ENCODE results near the gene CDK13. TPM values are rescaled to one million over a fixed set of nuclear protein-coding genes. Genes with fewer than 3 reads are reported as not detected.
A peak's percentile ranks its signal among the peaks of the same experiment; 100 is the strongest.

CDK13 gene
- total RNA-seq, 2 experiments from 2014 or later = 135 to 138 TPM

DNA sequence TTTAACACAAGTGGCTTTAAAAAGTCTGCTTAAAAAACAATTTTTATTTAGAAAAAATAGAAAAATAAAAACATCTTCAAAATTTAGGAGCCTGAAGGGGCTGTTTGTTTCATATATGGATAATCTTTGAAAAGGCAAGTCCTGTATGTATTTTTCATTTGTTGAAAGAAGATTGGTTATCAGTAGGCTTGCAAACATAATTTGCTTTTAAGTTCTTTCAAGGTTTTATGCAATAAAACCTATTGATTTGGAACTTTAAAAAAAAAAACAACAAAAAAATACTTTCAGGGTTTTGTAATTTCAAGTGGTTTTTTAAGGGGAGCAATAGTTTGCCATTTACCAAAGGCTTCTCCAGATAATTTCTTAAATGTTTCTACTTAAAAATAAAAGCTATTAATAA is 148.8 kb downstream of the CDK13 start:
- ChIA-PET POLR2A (no interaction called here), CTCF (no interaction called here)

DNA sequence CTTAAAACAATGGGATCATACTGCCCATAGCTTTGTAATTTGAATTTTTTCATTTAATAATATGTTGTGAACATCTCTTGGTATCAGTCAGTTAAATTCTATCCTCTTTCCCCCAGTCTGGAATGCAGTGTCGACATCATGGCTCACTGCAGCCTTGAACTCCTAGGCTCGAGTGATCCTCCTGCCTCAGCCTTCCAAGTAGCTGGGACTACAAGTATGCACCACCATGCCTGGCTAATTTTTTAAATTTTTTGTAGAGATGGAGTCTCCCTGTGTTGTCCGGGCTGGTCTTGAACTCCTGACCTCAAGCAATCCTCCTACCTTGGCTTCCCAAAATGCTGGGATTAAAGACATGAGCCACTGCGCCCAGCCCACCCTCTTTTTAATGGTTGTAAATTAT is 149.8 kb downstream of the CDK13 start:
- Mint-ChIP-seq H3K4me3 (no peak overlapping the region), H3K9me3 (no peaks in the 10 kb centered on the region), H3K27ac (peak overlapping the region; percentile 17), H3K27me3 (no peaks in the 10 kb centered on the region), H3K4me1 (ENCODE audit: low read depth) (peaks cover 5% of the 10 kb centered on the region), H3K36me3 (ENCODE audit: low read depth) (peaks cover 22% of the 10 kb centered on the region)
- H3K27ac ChIP-seq (ENCODE audit: low read depth in 1 of 2, low read length in 2 of 2) = no peak overlapping the region
- ATAC-seq (ENCODE audit: poor library complexity) = no peak
- no peaks in the 10 kb centered on the region for H3K9me3 ChIP-seq (ENCODE audit: control insufficient read depth in 1 of 2, insufficient read depth in 1 of 2, low read length in 2 of 2)
- no peaks in the 10 kb centered on the region for H3K4me1 ChIP-seq (ENCODE audit: insufficient read depth, low read length)
- no peak overlapping the region for H3K4me3 ChIP-seq (ENCODE audit: low read length)
- intact Hi-C loops (cut with DNase I, micrococcal nuclease) = no loop called here
- TF ChIP-seq, protein P1, sequence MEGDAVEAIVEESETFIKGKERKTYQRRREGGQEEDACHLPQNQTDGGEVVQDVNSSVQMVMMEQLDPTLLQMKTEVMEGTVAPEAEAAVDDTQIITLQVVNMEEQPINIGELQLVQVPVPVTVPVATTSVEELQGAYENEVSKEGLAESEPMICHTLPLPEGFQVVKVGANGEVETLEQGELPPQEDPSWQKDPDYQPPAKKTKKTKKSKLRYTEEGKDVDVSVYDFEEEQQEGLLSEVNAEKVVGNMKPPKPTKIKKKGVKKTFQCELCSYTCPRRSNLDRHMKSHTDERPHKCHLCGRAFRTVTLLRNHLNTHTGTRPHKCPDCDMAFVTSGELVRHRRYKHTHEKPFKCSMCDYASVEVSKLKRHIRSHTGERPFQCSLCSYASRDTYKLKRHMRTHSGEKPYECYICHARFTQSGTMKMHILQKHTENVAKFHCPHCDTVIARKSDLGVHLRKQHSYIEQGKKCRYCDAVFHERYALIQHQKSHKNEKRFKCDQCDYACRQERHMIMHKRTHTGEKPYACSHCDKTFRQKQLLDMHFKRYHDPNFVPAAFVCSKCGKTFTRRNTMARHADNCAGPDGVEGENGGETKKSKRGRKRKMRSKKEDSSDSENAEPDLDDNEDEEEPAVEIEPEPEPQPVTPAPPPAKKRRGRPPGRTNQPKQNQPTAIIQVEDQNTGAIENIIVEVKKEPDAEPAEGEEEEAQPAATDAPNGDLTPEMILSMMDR (IDR thresholded peaks at IDR 0.05) = no peak
- H3K36me3 ChIP-seq (ENCODE audit: insufficient read depth, low read length) = peaks cover 10% of the 10 kb centered on the region
- H3K27me3 ChIP-seq (ENCODE audit: control insufficient read depth in 1 of 2, insufficient read depth in 2 of 2, low read length in 2 of 2) = no peaks in the 10 kb centered on the region
- ChIA-PET POLR2A (no interaction called here), CTCF (no interaction called here)
- DNase-seq = no peak

More for the DNA sequence above, 148.8 kb downstream of the CDK13 start:
- no peak overlapping the region for H3K27ac Mint-ChIP-seq
- no peaks in the 10 kb centered on the region for H3K9me3 Mint-ChIP-seq
- TF ChIP-seq, protein P1 (IDR thresholded peaks at IDR 0.05) = no peak
- H3K36me3 Mint-ChIP-seq (ENCODE audit: low read depth) = peaks cover 32% of the 10 kb centered on the region
- H3K27me3 Mint-ChIP-seq = no peaks in the 10 kb centered on the region
- H3K4me1 Mint-ChIP-seq (ENCODE audit: low read depth) = peaks cover 5% of the 10 kb centered on the region
- no peak overlapping the region for H3K27ac ChIP-seq (ENCODE audit: low read depth in 1 of 2, low read length in 2 of 2)
- H3K4me1 ChIP-seq (ENCODE audit: insufficient read depth, low read length) = no peaks in the 10 kb centered on the region
- H3K27me3 ChIP-seq (ENCODE audit: control insufficient read depth in 1 of 2, insufficient read depth in 2 of 2, low read length in 2 of 2) = no peaks in the 10 kb centered on the region
- ATAC-seq (ENCODE audit: poor library complexity) = no peak
- H3K9me3 ChIP-seq (ENCODE audit: control insufficient read depth in 1 of 2, insufficient read depth in 1 of 2, low read length in 2 of 2) = no peaks in the 10 kb centered on the region
- H3K4me3 ChIP-seq (ENCODE audit: low read length) = no peak overlapping the region
- intact Hi-C loops (cut with DNase I, micrococcal nuclease) = no loop called here
- no peak for DNase-seq
- H3K36me3 ChIP-seq (ENCODE audit: insufficient read depth, low read length) = peaks cover 21% of the 10 kb centered on the region
- no peak overlapping the region for H3K4me3 Mint-ChIP-seq

DNA sequence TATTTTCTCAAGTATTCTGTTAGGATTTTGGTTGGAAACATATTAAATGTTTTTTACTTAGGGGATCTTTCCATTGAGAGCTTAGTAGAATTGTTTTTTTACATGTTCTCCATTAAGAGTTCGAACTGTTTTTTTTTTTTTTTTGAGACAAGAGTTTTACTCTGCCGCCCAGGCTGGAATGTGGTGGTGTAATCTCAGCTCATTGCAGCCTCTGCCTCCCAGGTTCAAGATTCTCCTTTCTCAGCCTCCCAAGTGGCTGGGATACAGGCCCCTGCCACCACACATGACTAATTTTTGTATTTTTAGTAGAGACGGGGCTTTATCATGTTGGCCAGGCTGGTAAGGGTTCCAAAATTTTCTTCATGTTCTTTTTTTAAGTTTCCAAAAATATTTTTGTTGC is 151.1 kb downstream of the CDK13 start:
- POLR2A ChIA-PET = no interaction called here
- ATAC-seq (ENCODE audit: poor library complexity) = no peak

More for the DNA sequence above, 151.1 kb downstream of the CDK13 start:
- CTCF ChIA-PET = interaction anchor here (1.5 kb wide), 1 partner anchor 205 kb away, joined by 3 read pairs; no protein-coding TSS in a partner anchor
- Histone ChIP-seq H3K4me1 (ENCODE audit: insufficient read depth, low read length) (no peaks in the 10 kb centered on the region), H3K9me3 (ENCODE audit: control insufficient read depth in 1 of 2, insufficient read depth in 1 of 2, low read length in 2 of 2) (no peaks in the 10 kb centered on the region), H3K27ac (ENCODE audit: low read depth in 1 of 2, low read length in 2 of 2) (no peak overlapping the region), H3K4me3 (ENCODE audit: low read length) (no peak overlapping the region), H3K36me3 (ENCODE audit: insufficient read depth, low read length) (no peaks in the 10 kb centered on the region), H3K27me3 (ENCODE audit: control insufficient read depth in 1 of 2, insufficient read depth in 2 of 2, low read length in 2 of 2) (no peaks in the 10 kb centered on the region)
- DNase-seq = no peak
- H3K4me1 Mint-ChIP-seq (ENCODE audit: low read depth) = peaks cover 5% of the 10 kb centered on the region
- H3K9me3 Mint-ChIP-seq = no peaks in the 10 kb centered on the region
- no peak overlapping the region for H3K27ac Mint-ChIP-seq
- intact Hi-C loops (cut with DNase I, micrococcal nuclease) = no loop called here
- H3K27me3 Mint-ChIP-seq = no peaks in the 10 kb centered on the region
- H3K36me3 Mint-ChIP-seq (ENCODE audit: low read depth) = peaks cover 10% of the 10 kb centered on the region
- TF ChIP-seq, protein P1 (IDR thresholded peaks at IDR 0.05) = no peak
- H3K4me3 Mint-ChIP-seq = no peak overlapping the region
